RWPE1 (cell line): Measurements from ENCODE around the gene ANAPC10.

Source experiments
- CTCF ChIA-PET: fragments of 350-600 bp; sonication (Branson Sonifier 250); formaldehyde crosslinking; extraction: SDS; loops from one replicate; lab custom pipeline; 2021; lab: Yijun Ruan, JAX
- POLR2A ChIA-PET: fragments of 400-600 bp; formaldehyde crosslinking; extraction: SDS; loops from one replicate; lab custom pipeline; 2020; ENCODE audit warnings: antibody characterized with exemption; ENCODE audit not compliant: low non-redundant PET; lab: Yijun Ruan, JAX
- DNase-seq: peaks from one replicate; pipeline ENCODE4 v3.0.0; 2012; ENCODE audit warnings: low spot score
- H3K27ac ChIP-seq: fragments of 450-650 bp; 2 replicates; pipeline ENCODE4 v1.5.1; 2017
- CTCF ChIP-seq: fragments of 450-650 bp; conservative IDR thresholded peaks from 2 replicates; pipeline ENCODE4 v1.5.1; 2017; ENCODE audit warnings: low read depth, mild to moderate bottlenecking

ANAPC10 gene

GRCh38 chr4:145125396-145125795 lies 27.4 kb upstream of the ANAPC10 start:
- H3K27ac ChIP-seq, result no peak overlapping the region
- TF ChIP-seq CTCF, result no peak
- POLR2A ChIA-PET, result no interaction called here
- CTCF ChIA-PET, result no interaction called here
- no peak for DNase-seq

GRCh38 chr4:145108128-145108527 lies 10.1 kb upstream of the ANAPC10 start:
- ChIA-PET POLR2A (no interaction called here), CTCF (no interaction called here)
- no peak for DNase-seq
- no peak for TF ChIP-seq CTCF
- no peak overlapping the region for H3K27ac ChIP-seq

- TF ChIP-seq CTCF, result no peak
- CTCF ChIA-PET, result no interaction called here
- POLR2A ChIA-PET, result no interaction called here
Observed at GRCh38 chr4:145107126-145107525, 9.1 kb upstream of the ANAPC10 start.

GRCh38 chr4:145103496-145103895 lies 5.5 kb upstream of the ANAPC10 start:
- H3K27ac ChIP-seq, result no peak overlapping the region
- DNase-seq, result no peak
- CTCF ChIA-PET, result no interaction called here
- TF ChIP-seq CTCF, result no peak
- POLR2A ChIA-PET, result no interaction called here

More at GRCh38 chr4:145107126-145107525, 9.1 kb upstream of the ANAPC10 start:
- no peak for DNase-seq
- no peak overlapping the region for H3K27ac ChIP-seq

- TF ChIP-seq CTCF, result no peak
- H3K27ac ChIP-seq, result no peak overlapping the region
- no peak for DNase-seq
- ChIA-PET POLR2A (no interaction called here), CTCF (no interaction called here)
Observed at GRCh38 chr4:145102619-145103018, 4.6 kb upstream of the ANAPC10 start.

GRCh38 chr4:145101091-145101490 lies 3.1 kb upstream of the ANAPC10 start:
- POLR2A ChIA-PET, result no interaction called here
- TF ChIP-seq CTCF, result no peak
- CTCF ChIA-PET, result no interaction called here
- no peak for DNase-seq
- no peak overlapping the region for H3K27ac ChIP-seq

GRCh38 chr4:145099653-145100052 lies 1.7 kb upstream of the ANAPC10 start:
- DNase-seq, result no peak
- no peak overlapping the region for H3K27ac ChIP-seq
- POLR2A ChIA-PET, result no interaction called here
- TF ChIP-seq CTCF, result no peak
- CTCF ChIA-PET, result interaction anchor here (0.6 kb wide), 1 partner anchor 20 kb away, joined by 3 read pairs; no protein-coding TSS in a partner anchor
